Sigmoid colon (tissue), 4 donors: ENCODE data around the gene CTDP1.

Source experiments
- CTCF ChIP-seq, 4 experiments: fragments of 450-650 bp in 3 of 4; fragments of 200-600 bp in 1 of 4; IDR thresholded peaks; one replicate each; pipeline ENCODE4 v1.5.1; 2016 to 2019; ENCODE audit warnings: antibody characterized with exemption in 4 of 4, mild to moderate bottlenecking in 3 of 4, moderate library complexity in 2 of 4
- POLR2A ChIP-seq, 2 donors: fragments of 450-650 bp; IDR thresholded peaks; one replicate each; pipeline ENCODE4 v1.6.1; 2016; ENCODE audit warnings: antibody characterized with exemption in 2 of 2, mild to moderate bottlenecking in 2 of 2, moderate library complexity in 2 of 2
- POLR2AphosphoS5 ChIP-seq, 4 donors: sonication (generic); formaldehyde crosslinking; IDR thresholded peaks; one replicate each; pipeline ENCODE4 v1.6.1; 2017; ENCODE audit warnings: antibody characterized with exemption in 4 of 4

- TF ChIP-seq CTCF (IDR thresholded peaks at IDR 0.05) = no peak
- no peak for TF ChIP-seq POLR2A (IDR thresholded peaks at IDR 0.05)
- TF ChIP-seq POLR2AphosphoS5 (IDR thresholded peaks at IDR 0.05) = no peak
These were observed 77.2 kb downstream of the CTDP1 start for GRCh38 chr18:79756826-79757225.
